Esophagus squamous epithelium (tissue), 5 donors: ENCODE results near the gene RNF34. TPM values are rescaled to one million over a fixed set of nuclear protein-coding genes. Genes with fewer than 3 reads are reported as not detected.
A peak's percentile ranks its signal among the peaks of the same experiment; 100 is the strongest.

Experiments used
- DNase-seq: peaks from one replicate; lab custom pipeline; 2025; lab: John Stamatoyannopoulos, UW
- H3K27ac ChIP-seq, 4 donors: fragments of 200-600 bp; sonication (generic); one replicate each; pipeline ENCODE4 v1.5.1; 2016 to 2019; ENCODE audit warnings: mild to moderate bottlenecking in 1 of 4
- H3K27me3 ChIP-seq, 4 donors: fragments of 200-600 bp; sonication (generic); 1 replicate in 3 of 4; 2 replicates in 1 of 4; pipeline versions ENCODE4 v1.5.1 to v1.6.0; 2017 to 2021; ENCODE audit warnings: antibody characterized with exemption in 1 of 4
- H3K36me3 ChIP-seq, 3 donors: fragments of 200-600 bp; sonication (generic); one replicate each; pipeline ENCODE4 v1.5.1; 2016 to 2019
- H3K4me1 ChIP-seq, 3 donors: fragments of 200-600 bp; sonication (generic); one replicate each; pipeline ENCODE4 v1.5.1; 2017 to 2019
- H3K4me3 ChIP-seq, 4 donors: fragments of 200-600 bp; sonication (generic); 1 replicate in 3 of 4; 2 replicates in 1 of 4; pipeline ENCODE4 v1.5.1; 2016 to 2019; ENCODE audit warnings: mild to moderate bottlenecking in 2 of 4, moderate library complexity in 1 of 4
- H3K9me3 ChIP-seq, 3 donors: fragments of 200-600 bp; sonication (generic); one replicate each; pipeline ENCODE4 v1.5.1; 2016 to 2019
- POLR2A ChIP-seq, 4 donors: fragments of 450-650 bp; IDR thresholded peaks; one replicate each; pipeline ENCODE4 v1.6.1; 2017; ENCODE audit warnings: antibody characterized with exemption in 4 of 4, mild to moderate bottlenecking in 4 of 4, moderate library complexity in 3 of 4
- WGBS, 2 donors: methylation state at CpG; one replicate each; pipeline ENCODE4 v1.1.5; 2018; 5-methylcytosine and 5-hydroxymethylcytosine counted together
- intact Hi-C: fragments of 100-400 bp; cut with DNase I; formaldehyde crosslinking; loops from one replicate; pipeline ENCODE4 v1.15.0; 2022
- total RNA-seq, 4 donors: library from RNA; depleted of rRNA; stranded (reverse); fragments of >200 nt; gene quantifications; one replicate each; pipeline ENCODE4 v1.1.0, GENCODE V29; 2016
- TF ChIP-seq, protein P1 (sequence below), 6 experiments: fragments of 450-650 bp in 4 of 6; fragments of 200-600 bp in 2 of 6; sonication (generic) in 2 of 6; IDR thresholded peaks; one replicate each; pipeline ENCODE4 v1.5.1; 2016 to 2019; ENCODE audit warnings: antibody characterized with exemption in 6 of 6, mild to moderate bottlenecking in 4 of 6, moderate library complexity in 4 of 6
- donor health status: DM: yes; HTN: yes; CAD: no.

RNF34 gene
- total RNA-seq, 4 donors from 2014 or later = 16.4 to 39.3 (median 31.3) TPM

DNA sequence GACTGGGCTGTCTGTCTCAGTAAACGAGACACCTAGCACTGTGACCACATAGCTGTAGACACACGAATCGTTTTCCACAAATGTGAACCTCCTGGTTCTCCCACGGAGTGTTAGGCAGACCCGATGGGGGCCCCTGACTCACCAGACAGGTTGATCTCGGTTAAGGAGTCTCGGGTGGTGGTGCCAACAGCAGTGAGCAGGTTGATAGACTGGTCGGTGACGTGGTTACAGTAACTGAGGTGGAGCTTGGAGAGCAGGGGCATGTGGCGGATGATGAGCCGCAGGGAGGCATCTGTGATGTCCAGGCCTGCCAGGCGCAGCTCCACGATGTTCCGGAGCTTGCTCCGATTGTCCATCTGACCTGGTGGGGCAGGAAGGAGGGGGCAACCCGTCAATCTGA lies 39.8 kb downstream of the RNF34 start:
- no peak for DNase-seq
- Histone ChIP-seq H3K27ac (peak overlapping the region in 1 of 4 donors; percentile 42), H3K4me1 (peaks cover 8 to 21% (median 10%) of the 10 kb centered on the region in 3 donors), H3K9me3 (no peaks in the 10 kb centered on the region), H3K4me3 (no peak overlapping the region), H3K36me3 (peaks cover 15 to 96% (median 25%) of the 10 kb centered on the region in 3 donors), H3K27me3 (no peaks in the 10 kb centered on the region)
- TF ChIP-seq POLR2A (IDR thresholded peaks at IDR 0.05) = no peak
- TF ChIP-seq, protein P1, sequence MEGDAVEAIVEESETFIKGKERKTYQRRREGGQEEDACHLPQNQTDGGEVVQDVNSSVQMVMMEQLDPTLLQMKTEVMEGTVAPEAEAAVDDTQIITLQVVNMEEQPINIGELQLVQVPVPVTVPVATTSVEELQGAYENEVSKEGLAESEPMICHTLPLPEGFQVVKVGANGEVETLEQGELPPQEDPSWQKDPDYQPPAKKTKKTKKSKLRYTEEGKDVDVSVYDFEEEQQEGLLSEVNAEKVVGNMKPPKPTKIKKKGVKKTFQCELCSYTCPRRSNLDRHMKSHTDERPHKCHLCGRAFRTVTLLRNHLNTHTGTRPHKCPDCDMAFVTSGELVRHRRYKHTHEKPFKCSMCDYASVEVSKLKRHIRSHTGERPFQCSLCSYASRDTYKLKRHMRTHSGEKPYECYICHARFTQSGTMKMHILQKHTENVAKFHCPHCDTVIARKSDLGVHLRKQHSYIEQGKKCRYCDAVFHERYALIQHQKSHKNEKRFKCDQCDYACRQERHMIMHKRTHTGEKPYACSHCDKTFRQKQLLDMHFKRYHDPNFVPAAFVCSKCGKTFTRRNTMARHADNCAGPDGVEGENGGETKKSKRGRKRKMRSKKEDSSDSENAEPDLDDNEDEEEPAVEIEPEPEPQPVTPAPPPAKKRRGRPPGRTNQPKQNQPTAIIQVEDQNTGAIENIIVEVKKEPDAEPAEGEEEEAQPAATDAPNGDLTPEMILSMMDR (IDR thresholded peaks at IDR 0.05) = no peak
- WGBS, 2 donors = 65 to 83% methylated on average over 13 to 15 of the region's 16 CpGs
- intact Hi-C loops = no loop called here

DNA sequence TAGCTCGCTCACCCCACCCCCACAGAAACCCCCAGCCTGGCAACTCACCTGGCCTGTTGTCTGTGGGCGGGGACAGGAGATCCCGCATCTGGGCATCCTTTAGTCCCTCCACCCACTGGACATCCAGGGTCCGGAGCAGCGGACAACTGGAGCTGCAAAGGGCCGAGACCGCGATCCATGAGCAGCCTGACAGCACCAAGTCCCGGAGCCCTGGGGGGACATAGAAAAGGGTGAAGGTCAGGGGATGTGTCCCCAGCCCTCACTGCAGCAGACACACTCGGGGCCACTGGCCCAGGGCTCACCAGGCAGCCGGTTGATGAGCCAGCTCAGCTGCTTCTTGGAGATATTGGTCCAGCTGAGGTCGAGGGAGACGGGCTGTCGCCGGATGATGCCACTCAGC lies 40.9 kb downstream of the RNF34 start:
- Histone ChIP-seq H3K4me3 (no peak overlapping the region), H3K27ac (no peak overlapping the region), H3K9me3 (no peaks in the 10 kb centered on the region), H3K36me3 (peaks cover 15 to 92% (median 20%) of the 10 kb centered on the region in 3 donors), H3K27me3 (no peaks in the 10 kb centered on the region), H3K4me1 (peaks cover 8 to 26% (median 10%) of the 10 kb centered on the region in 3 donors)
- TF ChIP-seq POLR2A (IDR thresholded peaks at IDR 0.05) = no peak
- TF ChIP-seq, protein P1 (IDR thresholded peaks at IDR 0.05) = no peak
- intact Hi-C loops = no loop called here
- no peak for DNase-seq
- 97 to 98% methylated on average over 11 to 13 of the region's 15 CpGs for WGBS, 2 donors

DNA sequence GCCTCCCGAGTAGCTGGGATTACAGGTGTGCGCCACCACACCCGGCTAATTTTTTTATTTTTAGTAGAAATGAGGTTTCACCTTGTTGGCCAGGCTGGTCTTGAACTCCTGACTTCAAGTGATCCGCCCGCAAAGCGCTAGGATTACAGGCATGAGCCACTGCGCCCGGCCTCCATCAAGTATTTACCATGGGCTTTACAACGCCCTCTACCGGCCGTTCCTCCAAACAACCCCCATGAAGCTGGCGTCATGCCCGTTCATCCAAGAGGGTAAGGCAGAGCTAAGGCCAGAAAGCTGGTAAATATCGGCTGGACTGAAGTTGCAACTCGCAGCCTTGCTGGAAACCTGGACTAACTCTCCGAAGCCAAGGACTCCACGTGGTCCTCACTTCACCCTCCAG lies 41.6 kb downstream of the RNF34 start:
- WGBS, 2 donors = 93 to 96% methylated on average over 11 to 14 of the region's 17 CpGs
- H3K27me3 ChIP-seq = no peaks in the 10 kb centered on the region
- intact Hi-C loops = no loop called here
- H3K4me1 ChIP-seq = peaks cover 8 to 26% (median 10%) of the 10 kb centered on the region in 3 donors
- no peak overlapping the region for H3K27ac ChIP-seq
- H3K9me3 ChIP-seq = no peaks in the 10 kb centered on the region
- TF ChIP-seq, protein P1 (IDR thresholded peaks at IDR 0.05) = peak in 1 of 6 experiments; percentile 14
- no peak for TF ChIP-seq POLR2A (IDR thresholded peaks at IDR 0.05)
- no peak for DNase-seq
- peaks cover 15 to 84% (median 20%) of the 10 kb centered on the region in 3 donors for H3K36me3 ChIP-seq
- no peak overlapping the region for H3K4me3 ChIP-seq

DNA sequence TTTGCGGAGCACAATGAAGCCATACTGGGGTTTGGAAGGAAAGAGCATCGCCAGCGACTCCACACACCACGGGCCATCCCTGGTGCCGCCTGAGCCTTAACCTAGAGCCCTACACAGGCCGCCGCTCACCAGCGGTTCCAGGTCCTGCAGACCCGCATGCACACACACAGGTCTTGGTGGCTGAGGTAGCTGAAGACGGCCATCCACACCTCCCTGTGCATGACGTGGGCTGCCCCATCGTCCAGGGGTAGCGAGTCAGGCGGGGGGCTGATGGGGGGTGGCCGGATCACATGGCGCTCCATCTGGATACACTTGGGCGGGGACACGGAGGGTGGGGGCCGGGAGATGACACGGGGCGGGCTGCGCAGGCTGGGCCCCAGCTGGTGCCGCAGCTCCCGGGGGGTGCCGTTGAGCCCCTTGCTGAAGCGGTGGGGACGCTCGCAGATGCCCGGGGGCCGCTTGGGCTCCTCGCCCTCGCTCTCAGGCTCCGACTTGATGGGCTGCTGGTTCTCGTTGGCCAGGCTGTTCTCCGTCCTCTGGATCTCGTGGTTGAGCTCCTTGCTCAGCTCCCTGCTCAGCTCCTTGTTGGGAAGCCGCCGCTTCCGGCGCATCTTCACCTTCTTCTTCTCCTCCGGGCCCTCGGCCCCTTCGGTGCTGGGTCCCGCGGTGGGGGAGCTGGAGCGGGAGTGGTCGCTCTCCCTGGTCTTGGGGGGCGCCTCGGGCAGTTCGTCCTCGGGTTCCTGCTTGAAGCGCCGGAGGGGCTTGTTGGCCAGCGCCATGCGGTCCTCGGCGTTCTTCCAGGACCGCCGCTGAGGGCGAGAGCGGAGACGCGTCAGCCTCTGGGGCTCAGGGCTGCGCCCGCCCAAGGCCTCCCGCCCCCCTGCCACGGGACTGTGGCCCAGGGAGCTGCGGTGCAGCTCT lies 42.4 kb downstream of the RNF34 start:
- Histone ChIP-seq H3K4me3 (no peak overlapping the region), H3K36me3 (peaks cover 15 to 76% (median 20%) of the 10 kb centered on the region in 3 donors), H3K9me3 (no peaks in the 10 kb centered on the region), H3K27ac (no peak overlapping the region), H3K27me3 (no peaks in the 10 kb centered on the region), H3K4me1 (peaks cover 8 to 26% (median 10%) of the 10 kb centered on the region in 3 donors)
- no peak for DNase-seq
- WGBS, 2 donors = 80 to 94% methylated on average over 1 to 16 of the region's 68 CpGs
- no peak for TF ChIP-seq POLR2A (IDR thresholded peaks at IDR 0.05)
- TF ChIP-seq, protein P1 (IDR thresholded peaks at IDR 0.05) = no peak
- intact Hi-C loops = no loop called here
